GM19025 (cell line): ENCODE measurements around the gene WDR48.

Experiments
- ATAC-seq: cut with Tn5 transposase; IDR thresholded peaks from one replicate; pipeline ENCODE4 v1.9.1; 2021; ENCODE audit warnings: mild to moderate bottlenecking, low read depth, moderate library complexity; ENCODE audit not compliant: unreplicated experiment

Gene WDR48

GRCh38 chr3:39136533-39137434 lies 85.0 kb downstream of the WDR48 start:
- ATAC-seq, result no peak

- ATAC-seq, result no peak
Measured at GRCh38 chr3:39137435-39137936, 85.7 kb downstream of the WDR48 start.

GRCh38 chr3:39137991-39138803 lies 86.4 kb downstream of the WDR48 start:
- no peak for ATAC-seq

GRCh38 chr3:39138804-39139415 lies 87.1 kb downstream of the WDR48 start:
- no peak for ATAC-seq

- ATAC-seq, result no peak
Measured at GRCh38 chr3:39139442-39139841, 87.6 kb downstream of the WDR48 start.

- ATAC-seq, result no peak
Measured at GRCh38 chr3:39140341-39140971, 88.6 kb downstream of the WDR48 start.

GRCh38 chr3:39141171-39141995 lies 89.6 kb downstream of the WDR48 start:
- no peak for ATAC-seq

GRCh38 chr3:39142067-39142466 lies 90.3 kb downstream of the WDR48 start:
- no peak for ATAC-seq

- ATAC-seq, result no peak
Measured at GRCh38 chr3:39143051-39143885, 91.5 kb downstream of the WDR48 start.

GRCh38 chr3:39144095-39144747 lies 92.4 kb downstream of the WDR48 start:
- no peak for ATAC-seq

GRCh38 chr3:39144748-39145380 lies 93.0 kb downstream of the WDR48 start:
- ATAC-seq, result no peak

- no peak for ATAC-seq
Measured at GRCh38 chr3:39146083-39146501, 94.3 kb downstream of the WDR48 start.
